HG03558 (cell line): Measurements from ENCODE around the gene GPRIN3.

Source experiments
- ATAC-seq: cut with Tn5 transposase; IDR thresholded peaks from one replicate; pipeline ENCODE4 v1.9.1; 2021; ENCODE audit warnings: moderate number of reproducible peaks; ENCODE audit not compliant: unreplicated experiment; ENCODE audit errors: extremely low read depth

GPRIN3 gene

GRCh38 chr4:89307446-89308160, at the start of gene GPRIN3:
Gene GPRIN3, minus strand, starts transcription at chr4:89307800. Its CDS starts 57,690 bp downstream, at chr4:89250110.
- ATAC-seq: peak; percentile 50

DNA sequence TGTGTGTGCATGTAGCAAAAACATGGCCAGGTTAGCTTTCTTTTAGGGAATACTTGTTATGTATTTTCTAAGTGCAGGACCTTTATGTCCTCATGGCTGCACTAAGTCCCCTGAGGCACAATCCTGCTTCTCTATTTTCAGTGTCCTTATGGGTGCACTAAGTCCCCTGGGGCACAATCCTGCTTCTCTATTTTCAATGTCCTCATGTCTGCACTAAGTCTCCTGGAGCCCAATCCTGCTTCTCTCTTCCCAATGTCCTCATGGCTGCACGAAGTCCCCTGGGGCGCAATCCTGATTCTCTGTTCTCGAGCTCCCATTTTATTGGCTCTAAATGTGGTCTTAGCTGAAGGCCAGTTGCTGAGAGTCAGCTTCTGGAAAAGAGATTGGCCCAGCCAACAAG, 49.7 kb upstream of the GPRIN3 start:
- no peak for ATAC-seq

- no peak for ATAC-seq
These were observed 48.5 kb upstream of the GPRIN3 start for GRCh38 chr4:89356086-89356485.

- ATAC-seq: no peak
These were observed 45.9 kb upstream of the GPRIN3 start for GRCh38 chr4:89353514-89353913.

GRCh38 chr4:89352541-89352940, 44.9 kb upstream of the GPRIN3 start:
- no peak for ATAC-seq

GRCh38 chr4:89351201-89351600, 43.6 kb upstream of the GPRIN3 start:
- no peak for ATAC-seq

GRCh38 chr4:89347363-89348025, 39.9 kb upstream of the GPRIN3 start:
- ATAC-seq: no peak

- no peak for ATAC-seq
These were observed 37.0 kb upstream of the GPRIN3 start for GRCh38 chr4:89344571-89344970.

DNA sequence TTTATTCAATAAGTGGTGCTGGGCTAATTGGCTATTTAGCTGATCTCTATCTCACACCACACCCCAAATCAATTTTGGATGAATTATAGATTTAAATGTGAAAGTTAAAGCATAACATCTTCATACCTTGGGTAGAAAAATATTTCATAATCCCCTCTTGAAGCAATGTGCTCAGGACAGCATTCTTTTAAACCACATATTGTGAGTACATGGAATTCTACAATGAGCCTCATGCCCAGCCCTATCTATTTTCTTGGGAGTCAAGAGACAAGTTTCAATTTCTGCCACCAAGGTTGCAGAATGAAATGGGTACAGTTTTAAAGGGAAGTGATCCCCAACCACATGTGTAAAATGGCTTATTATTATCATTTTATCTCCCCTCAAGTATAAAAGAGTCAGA, 30.6 kb upstream of the GPRIN3 start:
- ATAC-seq: no peak

DNA sequence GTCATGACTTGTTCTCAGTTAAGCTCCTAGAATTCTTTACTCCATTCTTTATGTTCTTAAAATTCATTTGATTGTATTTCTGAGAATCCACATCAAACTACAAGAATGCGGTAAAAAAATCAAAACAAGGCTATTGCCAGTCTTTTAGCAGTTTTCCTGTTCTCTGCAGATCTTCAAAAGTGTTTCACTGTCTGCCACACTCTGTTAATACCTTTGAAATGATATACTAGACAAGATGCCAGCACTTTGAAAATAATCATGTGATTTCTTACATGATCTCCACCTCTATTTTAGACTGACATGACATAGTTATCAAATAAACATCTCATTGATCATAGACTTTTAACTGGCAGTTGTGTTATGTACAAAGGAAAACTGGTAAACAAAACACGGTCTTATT, 30.1 kb upstream of the GPRIN3 start:
- no peak for ATAC-seq

DNA sequence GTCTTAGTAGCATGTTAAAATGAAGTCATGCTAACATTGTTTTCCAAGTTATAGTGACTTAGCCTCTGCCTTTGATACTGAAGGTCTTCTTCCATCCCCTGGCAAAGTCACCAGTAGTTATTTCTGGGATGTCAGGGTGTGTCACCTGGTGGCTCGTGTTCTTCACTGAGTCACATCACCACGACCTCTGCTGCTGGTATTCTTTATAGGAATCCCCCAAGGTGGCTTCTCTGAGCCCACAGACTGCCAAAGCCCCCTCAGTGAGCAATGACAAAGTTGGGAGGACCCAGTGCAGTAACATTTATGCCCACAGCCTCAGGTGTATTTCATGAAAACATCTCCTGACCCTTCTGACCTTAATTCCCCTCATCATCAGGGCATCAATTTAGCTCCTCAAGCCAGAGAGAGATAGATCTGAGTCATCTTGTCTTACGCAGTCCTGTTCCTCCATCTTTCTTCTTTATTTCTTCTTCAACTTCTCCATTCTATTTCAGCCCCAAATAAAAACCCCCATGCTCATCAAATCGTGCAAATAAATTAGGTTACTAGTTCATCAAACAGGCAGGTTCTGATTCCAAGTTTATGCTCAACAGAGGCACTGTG, 29.3 kb upstream of the GPRIN3 start:
- ATAC-seq: no peak

DNA sequence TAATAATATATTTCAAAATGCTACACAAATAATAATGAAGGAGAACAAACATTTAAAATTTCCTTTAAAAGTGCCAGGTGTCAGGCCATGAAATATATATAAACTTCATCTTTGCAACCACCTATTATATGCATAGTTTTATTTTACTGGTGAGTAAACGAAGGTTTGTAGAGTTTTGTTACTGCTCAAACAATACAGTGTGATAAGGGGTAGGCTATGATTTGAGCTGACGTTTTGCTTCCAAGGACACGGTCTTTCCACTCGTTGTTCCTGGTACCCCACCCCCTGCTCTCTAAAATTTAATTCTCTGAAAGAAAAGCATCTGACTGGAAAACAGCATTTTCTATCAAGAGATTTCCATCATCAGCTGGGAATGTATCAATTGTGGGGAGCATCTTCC, 27.2 kb upstream of the GPRIN3 start:
- no peak for ATAC-seq

DNA sequence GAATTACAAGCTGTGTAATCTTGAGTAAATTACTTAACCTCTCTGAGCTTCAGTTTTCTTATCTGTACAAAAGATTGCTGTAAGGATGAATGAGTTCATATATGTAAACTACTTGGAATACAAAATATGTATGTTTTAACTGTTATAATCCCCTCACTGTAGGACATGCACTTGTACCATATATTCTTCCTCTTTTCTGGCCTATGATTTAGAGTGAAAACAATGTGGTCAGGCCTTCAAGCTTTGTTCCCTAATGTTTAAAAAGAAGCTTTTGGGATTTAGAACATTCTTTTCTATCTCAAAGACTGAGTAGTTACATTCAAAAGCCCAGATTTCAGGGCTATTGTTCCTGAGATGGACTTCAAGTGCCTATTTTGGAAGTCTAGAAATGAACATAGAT, 26.7 kb upstream of the GPRIN3 start:
- ATAC-seq: no peak

DNA sequence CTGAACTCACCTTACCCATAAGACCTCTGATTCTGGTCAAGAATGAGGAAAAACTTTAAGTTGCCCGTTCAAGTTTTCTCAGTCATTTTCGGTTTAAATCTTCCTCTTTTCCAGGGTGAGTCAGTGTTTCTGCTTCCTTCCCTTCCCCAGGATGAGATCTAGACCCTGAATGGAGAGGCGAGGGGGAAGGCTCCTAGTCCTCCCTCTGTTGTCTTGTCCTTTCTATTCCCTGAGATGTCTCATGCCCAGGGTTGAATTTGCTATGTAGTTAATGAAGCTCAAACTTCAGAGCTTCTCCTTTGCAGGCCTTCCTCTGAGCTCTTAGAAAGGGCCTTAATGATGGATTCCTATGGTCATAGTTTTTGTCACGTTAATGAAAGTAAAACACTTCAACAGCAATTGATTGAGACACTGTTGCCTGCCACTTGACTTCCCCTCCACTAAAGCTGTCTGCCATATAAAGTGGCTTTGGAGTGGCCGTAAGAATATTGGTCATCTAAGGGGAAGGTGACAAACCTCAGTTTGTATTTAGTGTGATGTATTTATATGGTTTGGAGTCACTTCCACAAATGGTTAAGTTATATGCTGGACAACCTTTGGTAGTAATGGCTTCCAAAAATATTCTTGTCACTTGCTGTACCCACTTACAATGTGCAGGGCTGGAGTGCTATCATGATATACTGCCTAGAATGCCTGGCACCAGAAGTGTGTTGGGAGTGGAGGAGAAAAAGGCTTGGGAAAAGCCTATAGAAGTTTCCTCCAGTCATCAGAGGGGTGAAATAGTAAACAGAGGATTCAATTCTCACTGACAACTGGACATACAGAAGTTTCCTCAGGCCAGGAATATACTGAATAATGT, 24.3 kb upstream of the GPRIN3 start:
- no peak for ATAC-seq

DNA sequence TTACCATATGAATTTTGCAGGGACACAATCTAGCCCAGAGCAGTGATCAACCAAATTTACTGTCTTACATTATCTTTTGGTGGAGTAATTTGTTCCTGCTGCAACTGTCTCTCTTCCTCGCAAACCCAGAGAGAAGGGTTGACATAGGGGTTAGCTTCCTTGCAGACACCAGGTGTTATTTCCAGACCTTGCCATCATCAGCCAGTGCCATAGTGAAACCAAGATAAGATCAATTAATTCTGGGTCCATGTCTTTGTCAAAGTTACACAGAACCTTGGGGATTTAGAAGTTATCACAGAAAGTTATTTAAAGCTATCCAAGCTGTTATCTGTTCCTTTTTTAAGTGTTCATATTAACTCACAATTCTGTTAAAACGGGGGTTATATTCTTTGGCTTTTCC, 23.6 kb upstream of the GPRIN3 start:
- no peak for ATAC-seq

DNA sequence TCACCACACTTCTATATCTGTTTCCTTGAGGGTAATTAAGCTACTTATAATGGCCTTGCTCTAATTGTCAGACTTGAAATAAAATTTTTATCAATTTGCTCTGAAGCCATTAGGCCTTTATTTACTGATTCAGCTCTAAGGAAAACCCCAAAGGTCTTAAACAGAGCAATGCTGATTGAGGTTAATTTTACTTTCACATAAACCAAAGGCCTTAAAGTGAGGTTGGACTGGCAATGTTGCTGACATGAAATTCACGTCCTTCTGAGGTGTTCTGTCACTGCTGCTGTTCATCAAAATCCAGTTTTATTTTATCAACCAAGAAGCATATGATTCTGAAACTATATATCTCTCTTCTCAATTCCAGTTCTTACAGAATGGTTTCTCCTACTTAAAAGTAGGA, 21.7 kb upstream of the GPRIN3 start:
- no peak for ATAC-seq

- peak; percentile 93 for ATAC-seq
These were observed 17.1 kb upstream of the GPRIN3 start for GRCh38 chr4:89324671-89325070.

DNA sequence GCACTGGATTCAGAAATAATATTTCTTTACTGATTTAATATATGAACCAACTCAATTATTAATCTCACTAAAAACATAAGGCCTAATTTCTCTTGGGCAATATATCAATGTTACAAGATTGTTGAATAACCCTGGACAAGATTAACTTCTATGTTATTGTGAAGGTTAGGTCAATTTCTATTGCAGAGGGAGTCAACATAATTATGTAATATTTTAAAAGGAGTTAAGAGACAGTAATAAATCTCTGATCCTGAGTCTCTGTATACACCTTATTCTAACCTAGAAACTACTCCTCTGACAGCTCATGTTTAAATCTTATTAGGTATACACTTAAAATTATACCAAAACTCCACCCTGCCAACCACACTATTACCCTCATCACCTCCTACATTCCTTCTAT, 15.1 kb upstream of the GPRIN3 start:
- no peak for ATAC-seq

DNA sequence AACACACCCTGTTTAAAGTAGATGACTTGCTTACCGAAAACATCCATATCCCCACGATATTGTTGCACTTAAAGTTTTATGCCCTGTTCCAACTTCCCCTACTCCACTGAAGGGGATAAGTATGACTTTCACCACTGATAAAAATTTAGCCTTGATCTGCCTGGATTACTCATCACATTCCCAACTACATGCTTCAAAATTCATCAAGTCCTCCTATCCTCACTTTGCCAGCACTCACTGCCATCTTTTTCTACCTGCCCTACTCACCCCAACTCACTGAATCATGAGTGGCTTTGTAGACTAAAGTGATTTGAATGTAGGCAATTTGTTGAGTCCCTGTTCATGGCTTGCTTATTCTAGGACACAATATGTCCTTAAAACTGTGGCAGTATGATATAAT, 12.2 kb upstream of the GPRIN3 start:
- no peak for ATAC-seq

- no peak for ATAC-seq
These were observed 9.3 kb upstream of the GPRIN3 start for GRCh38 chr4:89316931-89317366.

DNA sequence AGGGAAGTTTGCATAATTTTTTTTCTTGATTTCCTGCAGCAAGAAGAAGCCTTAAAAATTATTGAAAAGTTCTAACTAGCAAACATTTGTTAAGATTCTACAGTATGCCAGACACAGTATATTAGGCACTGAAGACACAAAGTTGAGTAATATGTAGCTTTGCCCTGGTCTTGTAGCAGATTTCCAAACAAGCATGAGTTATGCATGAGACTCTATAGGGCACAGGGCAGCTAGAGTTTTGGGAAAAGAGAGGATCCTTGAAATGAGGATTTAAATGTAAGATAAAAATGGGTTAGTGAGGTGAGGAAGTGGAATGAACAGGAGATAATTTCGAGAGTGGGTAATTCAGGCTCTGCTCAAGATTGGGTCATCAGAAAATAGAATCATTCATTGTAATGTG, 8.6 kb upstream of the GPRIN3 start:
- ATAC-seq: no peak
